Stimulated activated CD4-positive, alpha-beta T cell treated with anti-CD3 and anti-CD28 coated beads, TNF-alpha, amount 100 ng/mL, for 24 hours (primary cell): ENCODE results near the gene ARRDC3.

Experiments
- DNase-seq, 3 experiments: peaks; one replicate each; pipeline ENCODE4 v3.0.0-alpha.2; 2020; ENCODE audit warnings: low read depth in 3 of 3

Gene ARRDC3

DNA sequence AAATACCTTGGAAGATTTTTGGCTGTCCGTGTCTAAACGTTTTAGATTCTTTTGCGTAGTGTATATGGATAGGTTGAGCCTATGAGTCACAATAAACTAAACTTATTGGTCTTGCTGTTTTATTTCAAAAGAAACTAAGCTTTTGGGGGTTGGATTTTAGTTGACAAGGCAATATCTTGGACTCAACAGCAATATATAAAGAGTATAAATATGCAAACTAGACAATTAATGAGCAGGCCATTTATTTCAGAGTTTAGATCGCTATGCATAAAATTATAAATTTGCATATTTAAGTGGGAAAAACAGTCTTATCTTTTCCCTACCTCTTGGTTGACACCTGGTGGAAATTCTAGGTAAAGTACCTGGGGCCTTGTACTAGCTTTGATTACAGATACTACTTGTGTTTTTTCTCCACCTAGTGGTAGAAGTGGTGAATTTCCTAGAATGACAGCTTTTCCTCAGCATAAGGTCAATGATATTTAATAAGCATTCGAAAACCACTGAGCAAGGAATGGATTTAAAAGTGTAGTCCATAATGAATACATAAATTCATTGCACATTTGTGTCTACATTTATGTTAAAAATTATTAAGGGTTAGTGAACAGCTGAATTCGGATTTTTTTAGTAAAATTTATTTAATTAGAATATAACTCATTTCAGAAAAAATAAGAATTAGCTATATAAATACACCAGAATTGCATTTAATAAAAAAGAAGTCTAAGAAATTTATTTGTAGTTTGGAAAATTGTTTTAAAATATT, 1.7 kb upstream of the ARRDC3 start:
- DNase-seq, result no peak

DNA sequence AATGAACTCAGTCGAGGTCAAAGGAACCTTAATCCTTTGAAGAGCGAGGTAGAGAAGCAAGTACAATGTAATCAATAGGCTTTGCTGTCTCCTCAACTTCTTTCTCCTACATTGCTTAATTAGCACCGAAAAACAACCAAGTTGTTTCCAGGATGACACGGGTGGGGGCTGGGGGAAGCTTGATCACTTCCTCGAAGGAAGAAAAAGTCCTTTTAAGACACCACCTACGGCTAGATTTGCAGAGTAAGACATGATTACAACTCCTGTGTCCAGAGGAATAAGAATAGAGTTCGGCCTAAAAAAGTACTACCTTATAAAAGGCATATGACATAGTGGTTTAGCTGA, 811 bp upstream of the ARRDC3 start:
- DNase-seq, result no peak

GRCh38 chr5:91382530-91383026, 539 bp downstream of the ARRDC3 start:
- DNase-seq, result peak in 1 of 3 experiments; percentile 17

DNA sequence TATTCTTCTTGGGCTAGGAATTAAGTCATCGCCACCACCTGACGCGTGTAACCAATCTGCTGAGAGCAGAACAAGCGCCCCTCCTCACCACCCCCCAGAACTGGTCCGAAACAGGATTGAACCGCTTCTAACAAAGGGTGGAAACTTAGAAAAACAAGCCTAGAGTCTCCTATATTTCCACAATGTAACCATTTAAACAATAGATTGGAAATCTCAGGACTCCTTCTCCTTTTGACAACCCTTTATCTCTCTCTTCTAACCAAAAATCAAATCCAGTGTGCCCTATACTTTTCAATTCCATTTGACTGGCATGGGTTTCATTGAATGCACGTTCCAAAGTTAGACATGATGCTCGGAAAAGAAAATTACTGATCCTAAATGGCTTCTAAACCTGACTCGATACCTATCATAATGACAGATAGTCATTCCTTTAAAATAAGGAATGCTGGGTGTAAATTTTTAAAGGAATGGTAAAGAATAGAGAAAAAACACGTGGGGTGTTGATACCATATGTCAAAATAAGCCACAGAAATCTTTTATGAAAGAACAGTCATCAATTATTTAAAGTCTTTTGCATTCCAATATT, 1.2 kb downstream of the ARRDC3 start:
- DNase-seq, result peak; percentile 49 to 62 (median 61)

DNA sequence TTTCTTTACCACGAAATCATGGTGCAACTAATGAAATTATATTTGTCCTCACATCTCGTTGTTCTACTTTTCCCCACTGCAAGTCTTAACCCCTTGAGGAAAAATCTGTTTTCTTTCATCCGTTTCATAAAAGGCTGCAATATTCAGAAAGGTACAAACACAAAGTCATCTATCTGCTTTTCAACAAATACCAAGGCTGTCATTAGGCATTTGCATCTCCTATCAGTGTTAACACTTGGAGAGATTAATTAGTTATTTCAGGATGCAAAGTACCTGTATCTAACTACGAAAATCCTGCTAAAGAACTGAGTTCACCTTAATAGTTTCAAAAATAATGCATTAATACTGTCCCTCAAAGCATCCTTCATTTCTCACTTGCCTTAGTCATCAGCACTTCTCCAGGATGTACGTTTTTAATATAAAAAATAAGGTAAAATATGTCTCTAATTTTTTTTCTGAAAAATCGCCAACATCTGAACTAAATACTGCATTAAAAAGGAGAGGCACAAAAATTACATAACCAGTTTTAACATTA, 1.8 kb downstream of the ARRDC3 start:
- DNase-seq, result no peak

- peak; percentile 97 to 99 (median 98) for DNase-seq
Measured at GRCh38 chr5:91380491-91381238, 2.5 kb downstream of the ARRDC3 start.

DNA sequence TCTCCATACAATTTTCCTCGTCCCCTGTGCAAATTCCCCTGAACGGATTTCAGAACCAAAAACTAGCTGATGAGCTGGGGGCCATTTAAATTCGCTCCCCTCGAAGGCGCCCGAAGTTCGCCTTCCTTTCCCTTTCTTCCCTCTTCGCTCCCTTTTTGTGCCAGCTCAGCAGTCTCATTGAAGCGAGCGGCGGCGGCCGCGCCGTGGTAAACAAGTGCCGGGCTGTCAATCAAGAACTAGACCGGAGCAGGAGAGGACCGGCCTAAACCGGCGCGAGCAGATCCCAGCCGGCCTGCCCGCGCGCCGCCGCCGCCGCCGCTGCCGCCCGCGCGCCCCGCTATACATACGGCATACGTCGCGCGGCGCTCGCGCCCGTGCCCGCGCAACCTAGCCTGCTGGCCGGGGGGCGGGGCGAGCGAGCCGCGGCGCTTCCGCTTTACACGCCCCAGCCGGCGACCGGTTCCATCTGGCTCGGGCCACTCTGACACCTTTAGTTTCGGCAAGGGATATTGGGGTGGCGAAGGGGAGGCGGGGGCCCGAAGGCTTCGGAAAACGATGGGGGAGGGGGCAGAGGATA, 3.1 kb downstream of the ARRDC3 start:
- peak; percentile 89 to 93 (median 91) for DNase-seq

DNA sequence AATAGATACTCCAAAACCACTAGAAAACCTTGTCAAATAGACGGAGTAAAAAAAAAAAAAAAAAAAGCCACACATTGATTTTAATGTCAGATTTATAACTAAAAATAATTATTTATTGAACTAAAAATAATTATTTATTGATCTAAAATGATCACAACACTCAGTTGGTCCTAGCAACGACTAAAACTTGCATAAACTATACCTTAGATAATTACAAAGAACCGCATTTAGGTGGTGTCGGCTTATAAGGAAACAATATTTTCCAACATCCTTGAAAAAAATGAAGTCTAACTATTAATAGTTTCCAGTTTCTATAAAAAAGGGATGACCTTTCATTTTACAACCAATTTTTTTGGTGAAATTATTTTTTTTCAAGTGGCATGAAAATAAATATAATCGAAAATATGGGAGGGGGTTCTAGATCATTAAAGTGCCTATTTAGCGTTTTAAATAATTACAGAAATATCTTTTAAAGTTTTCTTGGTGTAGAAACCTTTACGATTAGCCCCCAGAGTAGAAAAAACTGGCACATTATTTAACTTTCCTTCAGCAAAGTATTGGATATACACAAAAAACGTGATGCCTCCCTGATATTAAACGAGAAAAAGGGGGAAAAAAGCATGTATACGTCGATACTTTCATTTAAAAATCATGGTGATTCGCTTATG, 3.7 kb downstream of the ARRDC3 start:
- no peak for DNase-seq

DNA sequence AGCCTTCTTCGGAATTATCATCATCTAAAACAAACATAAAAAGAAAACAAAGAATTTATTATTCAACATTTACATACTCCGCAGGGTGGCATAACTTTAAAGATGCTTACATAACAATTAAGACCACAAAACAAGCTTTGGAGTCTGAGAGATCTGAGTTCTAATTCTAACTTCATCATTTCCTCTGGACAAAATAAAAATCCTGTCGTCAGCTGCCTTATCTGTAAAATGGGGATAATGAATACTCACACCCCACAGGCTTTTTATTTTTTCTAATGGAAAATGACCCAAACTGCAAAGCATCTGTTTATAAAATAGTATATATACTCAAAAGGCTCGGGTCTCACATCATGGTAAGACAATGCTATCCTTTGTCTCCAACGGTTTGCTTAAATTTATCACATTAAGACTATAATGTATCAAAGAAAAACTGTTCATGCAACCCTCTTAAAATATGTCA, 4.3 kb downstream of the ARRDC3 start:
- DNase-seq, result no peak

GRCh38 chr5:91374893-91375520, 8.1 kb downstream of the ARRDC3 start:
- DNase-seq, result no peak

DNA sequence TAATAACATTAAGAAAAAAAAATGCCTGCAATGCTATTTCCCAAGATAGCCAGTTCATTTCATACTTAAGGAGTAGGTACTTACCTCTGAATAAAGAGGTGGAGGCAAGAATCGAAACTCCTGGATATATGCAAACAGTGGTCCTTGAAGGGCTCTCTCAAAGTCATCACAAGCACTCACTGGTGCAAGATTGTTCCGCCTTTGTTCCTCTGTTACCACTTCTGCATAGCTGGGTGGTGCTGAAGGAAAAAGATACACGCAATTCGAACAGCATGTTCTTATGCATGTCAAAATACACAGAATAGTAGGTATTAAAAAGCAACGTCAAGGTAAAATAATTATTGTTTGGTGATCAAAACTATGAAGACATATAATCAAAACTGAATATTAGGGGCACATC, 9.5 kb downstream of the ARRDC3 start:
- no peak for DNase-seq

DNA sequence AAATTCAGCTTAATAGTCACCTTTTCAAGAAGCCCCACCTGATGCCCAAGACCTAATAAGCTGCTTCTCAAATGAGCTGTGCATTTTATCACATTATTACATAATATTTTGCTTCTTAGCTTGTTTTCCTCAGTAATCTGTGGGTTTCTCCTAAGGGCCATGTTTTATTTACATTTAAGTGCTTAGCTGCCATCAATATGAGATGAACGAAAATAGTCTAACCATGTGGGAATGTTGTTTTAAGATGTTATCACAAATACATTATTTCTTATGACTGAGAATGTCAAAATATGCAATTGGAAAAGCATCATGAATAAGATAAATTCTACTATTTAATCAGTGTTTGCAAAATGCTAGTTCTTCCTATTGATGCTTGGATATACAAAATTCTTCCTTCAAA, 10.1 kb downstream of the ARRDC3 start:
- no peak for DNase-seq

GRCh38 chr5:91369480-91369879, 13.6 kb downstream of the ARRDC3 start:
- DNase-seq, result no peak

- no peak for DNase-seq
Measured at GRCh38 chr5:91367908-91368648, 15.0 kb downstream of the ARRDC3 start.

- no peak for DNase-seq
Measured at GRCh38 chr5:91367344-91367743, 15.8 kb downstream of the ARRDC3 start.

DNA sequence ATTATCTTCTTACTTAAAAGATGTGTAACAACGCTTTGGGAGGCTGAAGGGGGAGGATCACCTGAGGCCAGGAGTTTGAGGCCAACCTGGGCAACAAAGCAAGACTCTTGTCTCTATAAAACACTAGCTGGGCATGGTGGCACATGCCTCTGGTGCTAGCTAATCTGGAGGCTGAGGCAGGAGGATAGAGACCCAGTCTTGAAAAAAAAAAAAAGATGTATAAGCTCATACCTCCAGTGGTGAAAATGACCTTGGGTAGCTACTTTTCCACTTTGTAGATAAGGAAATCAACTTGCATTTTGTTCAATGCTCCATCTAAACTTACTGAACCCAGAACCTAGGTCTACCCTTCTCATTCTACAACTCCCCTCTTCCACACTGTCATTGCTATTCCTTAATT, 16.6 kb downstream of the ARRDC3 start:
- no peak for DNase-seq

DNA sequence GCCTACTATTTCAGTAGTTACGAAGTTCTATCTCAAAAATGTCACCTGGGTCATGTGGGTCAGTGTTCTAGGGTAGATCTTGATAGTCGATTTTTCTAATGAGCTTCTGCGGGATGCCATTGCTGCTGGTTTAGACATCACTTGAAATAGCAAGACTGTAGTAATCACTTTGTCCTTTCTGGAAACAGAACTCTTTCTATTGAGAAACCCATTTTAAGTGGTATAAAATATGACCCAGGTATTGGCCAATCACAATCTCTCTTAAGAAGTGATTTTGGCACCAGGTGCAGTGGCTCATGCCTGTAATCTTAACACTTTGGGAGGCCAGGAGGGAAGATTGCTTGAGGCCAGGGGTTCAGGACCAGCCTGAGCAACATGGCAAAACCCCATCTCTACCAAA, 17.6 kb downstream of the ARRDC3 start:
- no peak for DNase-seq

DNA sequence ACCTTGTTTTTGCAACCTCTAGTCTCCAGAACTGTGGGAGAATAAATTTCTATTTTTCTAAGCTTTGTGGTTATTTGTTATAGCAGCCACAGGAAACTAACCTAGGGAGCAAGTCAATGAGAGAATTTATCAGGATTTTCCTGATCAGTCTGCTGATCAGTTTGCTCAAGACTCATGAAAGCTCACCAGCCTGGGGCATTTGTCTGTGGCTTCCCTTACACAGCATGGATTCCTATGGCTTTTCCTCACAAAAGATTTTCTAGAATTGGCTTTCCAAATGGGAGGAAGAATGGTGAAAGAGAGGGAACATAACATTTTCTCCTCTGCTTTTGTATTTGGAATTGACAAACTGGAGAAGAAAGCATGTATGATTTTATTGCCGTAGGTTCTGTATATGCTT, 20.2 kb downstream of the ARRDC3 start:
- no peak for DNase-seq

GRCh38 chr5:91361790-91362189, 21.3 kb downstream of the ARRDC3 start:
- DNase-seq, result no peak

DNA sequence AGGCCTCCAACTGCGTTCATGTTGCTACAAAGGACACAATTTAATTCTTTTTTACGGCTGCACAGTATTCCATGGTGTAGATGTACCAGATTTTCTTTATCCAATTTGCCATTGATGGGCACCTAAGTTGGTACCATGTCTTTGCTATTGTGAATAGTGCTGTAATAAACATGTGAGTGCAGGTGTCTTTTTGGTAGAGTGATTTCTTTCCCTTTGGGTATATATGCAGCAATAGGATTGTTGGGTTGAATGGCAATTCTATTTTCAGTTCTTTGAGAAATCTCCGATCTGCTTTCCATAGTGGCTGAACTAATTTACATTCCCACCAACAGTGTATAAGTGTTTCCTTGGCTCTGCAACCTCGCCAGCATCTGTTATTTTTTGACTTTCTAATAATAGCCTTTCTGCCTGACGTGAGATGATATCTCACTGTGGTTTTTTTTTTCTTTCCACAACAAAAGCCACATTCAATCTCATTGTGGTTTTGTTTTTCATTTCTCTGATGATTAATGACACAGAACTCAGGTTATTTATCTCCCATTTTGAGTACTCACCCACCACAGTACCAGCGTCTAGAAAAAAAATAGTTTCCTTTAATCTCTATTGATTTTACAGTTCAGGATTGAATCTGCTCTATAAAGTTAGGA, 21.9 kb downstream of the ARRDC3 start:
- no peak for DNase-seq
